NCI-H2227 (cell line): ENCODE results near the gene NRP2.

ENCODE experiments used
- DNase-seq: peaks from one replicate; lab custom pipeline; 2025; ENCODE audit not compliant: unreplicated experiment; lab: John Stamatoyannopoulos, UW

Gene NRP2

GRCh38 chr2:205686783-205687640 is 4.7 kb downstream of the NRP2 start:
- no peak for DNase-seq

- DNase-seq: no peak
Observed at GRCh38 chr2:205687641-205687956, 5.3 kb downstream of the NRP2 start.

GRCh38 chr2:205688417-205689200 is 6.3 kb downstream of the NRP2 start:
- DNase-seq: no peak

- no peak for DNase-seq
Observed at GRCh38 chr2:205689820-205690219, 7.5 kb downstream of the NRP2 start.

GRCh38 chr2:205692104-205692503 is 9.8 kb downstream of the NRP2 start:
- DNase-seq: no peak

- DNase-seq: no peak
Observed at GRCh38 chr2:205694256-205694655, 12.0 kb downstream of the NRP2 start.

GRCh38 chr2:205695460-205695991 is 13.2 kb downstream of the NRP2 start:
- DNase-seq: no peak

GRCh38 chr2:205696331-205696926 is 14.1 kb downstream of the NRP2 start:
- DNase-seq: no peak

- DNase-seq: no peak
Observed at GRCh38 chr2:205696927-205697441, 14.7 kb downstream of the NRP2 start.

- no peak for DNase-seq
Observed at GRCh38 chr2:205698286-205699268, 16.3 kb downstream of the NRP2 start.

- no peak for DNase-seq
Observed at GRCh38 chr2:205699515-205700289, 17.4 kb downstream of the NRP2 start.

- no peak for DNase-seq
Observed at GRCh38 chr2:205700331-205701132, 18.2 kb downstream of the NRP2 start.

- DNase-seq: no peak
Observed at GRCh38 chr2:205701509-205701908, 19.2 kb downstream of the NRP2 start.

GRCh38 chr2:205702576-205702975 is 20.3 kb downstream of the NRP2 start:
- no peak for DNase-seq

- DNase-seq: no peak
Observed at GRCh38 chr2:205703471-205704126, 21.3 kb downstream of the NRP2 start.

GRCh38 chr2:205704127-205704741 is 21.9 kb downstream of the NRP2 start:
- DNase-seq: peak; percentile 55

GRCh38 chr2:205705511-205706349 is 23.4 kb downstream of the NRP2 start:
- DNase-seq: no peak
